ENCODE data around the gene NFATC1. TPM values are rescaled to one million over a fixed set of nuclear protein-coding genes. Genes with fewer than 3 reads are reported as not detected.
A peak's percentile ranks its signal among the peaks of the same experiment; 100 is the strongest.

The NFATC1 gene
- total RNA-seq, 6 donors from 2014 or later = 13.6 to 39.5 (median 20.3) TPM

- Histone ChIP-seq H3K27me3 (peaks cover 0 to 10% (median 3%) of the 10 kb centered on the region in 4 donors), H3K27ac (peak overlapping the region; percentile 77 to 97 (median 89)), H3K9me3 (no peaks in the 10 kb centered on the region), H3K36me3 (no peaks in the 10 kb centered on the region), H3K4me1 (peaks cover 33 to 86% (median 57%) of the 10 kb centered on the region in 4 donors), H3K4me3 (peak overlapping the region; percentile 76 to 97 (median 90))
- DNase-seq (peak; percentile 71 to 95), ATAC-seq (ENCODE audit: low FRiP score in 2 of 2) (peak in 1 of 2 donors; percentile 57)
- no peak for TF ChIP-seq POLR2AphosphoS5 (IDR thresholded peaks at IDR 0.05)
- TF ChIP-seq CTCF (IDR thresholded peaks at IDR 0.05) = no peak
- no peak for TF ChIP-seq POLR2A (IDR thresholded peaks at IDR 0.05)
- no peak for TF ChIP-seq EP300 (IDR thresholded peaks at IDR 0.05)
- 0 to 2% methylated on average over 3 to 57 of the region's 71 CpGs for WGBS, 2 donors
Observed at GRCh38 chr18:79400091-79400590, 4.4 kb downstream of the NFATC1 start.

- ATAC-seq (ENCODE audit: low FRiP score in 2 of 2) = peak in 1 of 2 donors; percentile 9
Observed at GRCh38 chr18:79400591-79401381, 5.1 kb downstream of the NFATC1 start.

DNA sequence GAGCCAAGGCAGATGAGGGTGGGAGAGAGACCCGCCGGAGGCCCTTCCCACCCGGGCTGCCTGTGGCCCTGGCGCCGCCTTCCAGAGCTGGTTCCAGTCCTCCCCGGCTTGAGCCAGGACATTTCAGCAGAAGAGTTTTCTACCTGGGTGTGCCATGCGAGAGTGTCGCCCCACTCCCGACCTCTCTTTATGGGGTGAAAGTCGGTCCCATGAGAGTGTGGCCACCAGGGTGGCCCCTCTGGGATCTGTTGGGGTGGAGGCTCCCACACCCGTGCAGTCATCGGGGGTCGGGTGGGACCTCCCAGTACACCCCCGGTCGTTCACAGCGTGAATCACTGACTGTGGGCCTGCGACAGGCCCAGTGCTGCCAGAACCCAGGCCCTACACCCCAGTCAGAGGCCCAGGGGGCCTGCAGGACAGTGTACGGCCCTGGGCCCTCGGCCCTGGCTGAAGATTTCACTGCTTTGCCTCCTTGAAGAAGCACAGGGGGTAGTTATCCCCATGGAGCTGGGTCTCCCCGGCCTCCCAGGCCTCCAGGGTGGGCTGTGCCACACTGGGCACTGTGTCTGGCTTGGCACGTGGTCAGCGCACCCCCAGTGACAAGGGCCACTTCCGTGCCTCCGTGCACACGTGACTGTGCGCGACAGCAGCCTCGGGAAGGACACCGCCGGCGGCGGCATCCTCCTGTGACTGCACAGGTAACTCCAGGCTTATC lies 5.9 kb downstream of the NFATC1 start:
- TF ChIP-seq EP300 (IDR thresholded peaks at IDR 0.05) = no peak
- TF ChIP-seq CTCF (IDR thresholded peaks at IDR 0.05) = no peak
- TF ChIP-seq POLR2A (IDR thresholded peaks at IDR 0.05) = no peak
- no peak for TF ChIP-seq POLR2AphosphoS5 (IDR thresholded peaks at IDR 0.05)
- Histone ChIP-seq H3K27me3 (peaks cover 0 to under 1% (median 0%) of the 10 kb centered on the region in 4 donors), H3K9me3 (no peaks in the 10 kb centered on the region), H3K4me3 (peak overlapping the region in 1 of 4 donors; percentile 97), H3K36me3 (no peaks in the 10 kb centered on the region), H3K27ac (peak overlapping the region; percentile 45 to 97 (median 86)), H3K4me1 (peaks cover 40 to 86% (median 56%) of the 10 kb centered on the region in 4 donors)
- DNase-seq (peak in 1 of 2 donors; percentile 85), ATAC-seq (ENCODE audit: low FRiP score in 2 of 2) (no peak)
- WGBS, 2 donors = 79 to 94% methylated on average over 13 to 21 of the region's 32 CpGs

More at GRCh38 chr18:79400591-79401381, 5.1 kb downstream of the NFATC1 start:
- H3K9me3 ChIP-seq = no peaks in the 10 kb centered on the region
- peaks cover 38 to 86% (median 61%) of the 10 kb centered on the region in 4 donors for H3K4me1 ChIP-seq
- WGBS, 2 donors = 66 to 84% methylated on average over 15 to 19 of the region's 58 CpGs
- peak overlapping the region; percentile 77 to 97 (median 89) for H3K27ac ChIP-seq
- H3K36me3 ChIP-seq = no peaks in the 10 kb centered on the region
- peak overlapping the region; percentile 76 to 97 (median 90) for H3K4me3 ChIP-seq
- peak in 1 of 2 donors; percentile 72 for DNase-seq
- TF ChIP-seq POLR2A (IDR thresholded peaks at IDR 0.05) = no peak
- no peak for TF ChIP-seq POLR2AphosphoS5 (IDR thresholded peaks at IDR 0.05)
- TF ChIP-seq CTCF (IDR thresholded peaks at IDR 0.05) = no peak
- no peak for TF ChIP-seq EP300 (IDR thresholded peaks at IDR 0.05)
- peaks cover 0 to 9% (median 3%) of the 10 kb centered on the region in 4 donors for H3K27me3 ChIP-seq

- H3K27me3 ChIP-seq = no peaks in the 10 kb centered on the region
- peaks cover 36 to 86% (median 52%) of the 10 kb centered on the region in 4 donors for H3K4me1 ChIP-seq
- H3K4me3 ChIP-seq = no peak overlapping the region
- no peak for TF ChIP-seq CTCF (IDR thresholded peaks at IDR 0.05)
- TF ChIP-seq POLR2A (IDR thresholded peaks at IDR 0.05) = no peak
- TF ChIP-seq EP300 (IDR thresholded peaks at IDR 0.05) = no peak
- DNase-seq (peak in 1 of 2 donors; percentile 77), ATAC-seq (ENCODE audit: low FRiP score in 2 of 2) (no peak)
- 96% methylated on average over 8 to 12 of the region's 16 CpGs for WGBS, 2 donors
- H3K27ac ChIP-seq = peak overlapping the region; percentile 50 to 97 (median 86)
- no peaks in the 10 kb centered on the region for H3K36me3 ChIP-seq
- H3K9me3 ChIP-seq = no peaks in the 10 kb centered on the region
Observed at GRCh38 chr18:79402209-79402576, 6.5 kb downstream of the NFATC1 start.
